K562 (cell line): ENCODE data around the gene STK32C. TPM values are rescaled to one million over a fixed set of nuclear protein-coding genes. Genes with fewer than 3 reads are reported as not detected.

Experiments used
- ATAC-seq: fragments of 200-7000 bp; cut with Tn5 transposase; 3 replicates; pipeline ENCODE4 v1.9.1; 2020; ENCODE audit warnings: moderate library complexity
- BruUV-seq: library from RNA; stranded (reverse); fragments of 400-500 nt; replicated peaks from 2 replicates; lab custom pipeline; 2021; lab: Mats Ljungman, UMichigan
- CTCF ChIA-PET: fragments of 300-600 bp; formaldehyde crosslinking; extraction: SDS; loops from one replicate; lab custom pipeline; 2021; ENCODE audit warnings: low intra/inter-chr PET ratio; lab: Yijun Ruan, JAX
- POLR2A ChIA-PET: fragments of 300-600, 350-650 bp; sonication (Branson Sonifier 250); formaldehyde crosslinking; extraction: SDS; loops from one replicate; lab custom pipeline; 2021; ENCODE audit warnings: antibody characterized with exemption, inconsistent platforms; lab: Yijun Ruan, JAX
- DNase-seq, 4 experiments: peaks; one replicate each; pipeline versions ENCODE4 v3.0.0 to v3.0.0-alpha.2; 2011 to 2018; ENCODE audit warnings: low spot score in 3 of 4, mixed read lengths in 3 of 4; ENCODE audit errors: extremely low read depth in 1 of 4
- FAIRE-seq: peaks from 2 replicates; lab custom pipeline; 2011; peaks lifted over from hg19 to GRCh38; lab: Jason Lieb, UNC
- H2AFZ ChIP-seq: 2 replicates; pipeline ENCODE4 v1.6.0; 2011; ENCODE audit warnings: low read depth, low read length, control low read depth, inconsistent platforms
- H3K27ac ChIP-seq: fragments of 200-600 bp; 3 replicates; pipeline ENCODE4 v1.8.0; 2011; ENCODE audit warnings: low read depth, mild to moderate bottlenecking, control low read depth, inconsistent platforms, low read length, moderate library complexity, mixed read lengths; ENCODE audit errors: extremely low read depth
- H3K27me3 ChIP-seq, 2 experiments: fragments of 300-600 bp in 1 of 2; 2 replicates in 1 of 2; 3 replicates in 1 of 2; pipeline versions ENCODE4 v1.6.0 to v1.8.0; 2011; ENCODE audit warnings: inconsistent platforms in 2 of 2, low read length in 2 of 2, mild to moderate bottlenecking in 1 of 2, mixed read lengths in 1 of 2, moderate library complexity in 1 of 2; ENCODE audit not compliant: control insufficient read depth in 2 of 2, insufficient read depth in 2 of 2
- H3K36me3 ChIP-seq: fragments of 300-600 bp; 3 replicates; pipeline ENCODE4 v1.8.0; 2011; ENCODE audit warnings: mild to moderate bottlenecking, low read length, inconsistent platforms; ENCODE audit not compliant: control insufficient read depth, insufficient read depth
- H3K4me1 ChIP-seq, 2 experiments: fragments of 200-600 bp in 1 of 2; replicated peaks in 1 of 2; 2 replicates in 1 of 2; 3 replicates in 1 of 2; pipeline versions ENCODE4 v1.5.1 to v1.8.0; 2011; ENCODE audit warnings: inconsistent platforms in 2 of 2, low read length in 2 of 2, mild to moderate bottlenecking in 1 of 2, mixed read lengths in 1 of 2, moderate library complexity in 1 of 2; ENCODE audit not compliant: control insufficient read depth in 2 of 2, insufficient read depth in 2 of 2
- H3K4me2 ChIP-seq: 2 replicates; pipeline ENCODE4 v1.6.1; 2011; ENCODE audit warnings: low read length, control low read depth, inconsistent platforms, mixed read lengths; ENCODE audit not compliant: insufficient read depth
- H3K4me3 ChIP-seq: fragments of 200-600 bp; sonication (generic), shearing (Covaris generic); 2 replicates; pipeline ENCODE4 v1.5.1; 2016; ENCODE audit warnings: control low read depth, inconsistent platforms
- H3K79me2 ChIP-seq: fragments of 200-600 bp; 3 replicates; pipeline ENCODE4 v1.8.0; 2011; ENCODE audit warnings: low read length, inconsistent platforms; ENCODE audit not compliant: control insufficient read depth, insufficient read depth
- H3K9ac ChIP-seq, 2 experiments: 2 replicates each; pipeline versions ENCODE4 v1.6.0 to v1.6.1; 2011; ENCODE audit warnings: low read depth in 2 of 2, low read length in 2 of 2, control low read depth in 1 of 2, inconsistent platforms in 1 of 2, mild to moderate bottlenecking in 1 of 2, mixed read lengths in 1 of 2; ENCODE audit not compliant: insufficient read depth in 1 of 2
- H3K9me1 ChIP-seq: one replicate; pipeline ENCODE4 v1.6.0; 2011; ENCODE audit warnings: inconsistent platforms, mild to moderate bottlenecking, low read length, moderate library complexity; ENCODE audit not compliant: control insufficient read depth, insufficient read depth
- H3K9me3 ChIP-seq: replicated peaks from 2 replicates; pipeline ENCODE4 v1.5.1; 2011; ENCODE audit warnings: low read depth, low read length, inconsistent platforms; ENCODE audit not compliant: control insufficient read depth, insufficient read depth
- H4K20me1 ChIP-seq: replicated peaks from 2 replicates; pipeline ENCODE4 v1.6.1; 2011; ENCODE audit warnings: low read length, inconsistent platforms, mixed read lengths; ENCODE audit not compliant: control insufficient read depth, insufficient read depth
- DMBX1 ChIP-seq: fragments of 250-450 bp; sonication (Bioruptor Pico); IDR thresholded peaks from 2 replicates; pipeline ENCODE4 v1.8.0; 2022; ENCODE audit warnings: inconsistent platforms, mild to moderate bottlenecking, moderate library complexity, borderline replicate concordance
- FOXK2 ChIP-seq, 2 experiments: fragments of 450-650 bp; IDR thresholded peaks in 1 of 2; conservative IDR thresholded peaks in 1 of 2; 2 replicates each; pipeline ENCODE4 v1.6.1; 2016; ENCODE audit warnings: low read depth in 2 of 2, mild to moderate bottlenecking in 1 of 2
- FOXM1 ChIP-seq, 2 experiments: fragments of 450-650 bp in 1 of 2; sonication (generic) in 1 of 2; formaldehyde crosslinking in 1 of 2; IDR thresholded peaks; 2 replicates each; pipeline versions ENCODE4 v1.6.1 to v1.9.0; 2017 to 2022; ENCODE audit warnings: low read depth in 2 of 2, mild to moderate bottlenecking in 2 of 2, missing genetic modification reagents in 1 of 2, moderate library complexity in 1 of 2
- RBFOX2 ChIP-seq: fragments of 200-400 bp; formaldehyde crosslinking; IDR thresholded peaks from 2 replicates; pipeline ENCODE4 v1.6.1; 2017; ENCODE audit warnings: low read depth, mild to moderate bottlenecking, low read length, moderate library complexity
- RBM15 ChIP-seq: fragments of 200-400 bp; formaldehyde crosslinking; IDR thresholded peaks from 2 replicates; pipeline ENCODE4 v1.6.1; 2018; ENCODE audit warnings: mild to moderate bottlenecking, low read length, moderate library complexity; ENCODE audit not compliant: insufficient read depth
- SMARCA5 ChIP-seq: fragments of 450-650 bp; IDR thresholded peaks from 2 replicates; pipeline ENCODE4 v1.6.1; 2016
- TARDBP ChIP-seq: fragments of 450-650 bp; IDR thresholded peaks from 2 replicates; pipeline ENCODE4 v1.6.1; 2016
- TRIM28 ChIP-seq: fragments of 450-650 bp; IDR thresholded peaks from 2 replicates; pipeline ENCODE4 v1.6.1; 2017
- ZFP1 ChIP-seq: fragments of 450-650 bp; formaldehyde crosslinking; IDR thresholded peaks from 2 replicates; pipeline ENCODE4 v1.4.0; 2020; ENCODE audit warnings: mild to moderate bottlenecking, mixed read lengths
- WGBS: fragments of 100-300 bp; shearing (Covaris generic); methylation state at CpG from one replicate; pipeline ENCODE4 v1.1.6; 2016; ENCODE audit warnings: low coverage, mixed read lengths; ENCODE audit not compliant: insufficient coverage; ENCODE audit errors: missing lambda C conversion rate; 5-methylcytosine and 5-hydroxymethylcytosine counted together
- in situ Hi-C: fragments of 300-500 bp; cut with MboI; formaldehyde crosslinking; loops from 4 replicates; pipeline ENCODE4 v1.15.0; 2018; ENCODE audit warnings: inconsistent platforms, mixed read lengths
- intact Hi-C: fragments of 100-400 bp; cut with micrococcal nuclease; formaldehyde crosslinking; loops from 2 replicates; pipeline ENCODE4 v1.14.2; 2022
- polyA plus RNA-seq, 8 experiments: library from polyadenylated mRNA; depleted of rRNA in 4 of 8; stranded (reverse) in 5 of 8; unstranded in 3 of 8; fragments of >200 nt; fragmentation: Nextera tagmentation in 2 of 8; fragmentation: Illumina TruSeq in 1 of 8; extraction: Ambion mirVana in 2 of 8; extraction: Trizol in 1 of 8; gene quantifications; 2 replicates each; pipeline versions ENCODE4 v1.2.1 to v1.2.3, GENCODE V29; 2011 to 2014; ENCODE audit warnings: inconsistent platforms in 1 of 8, missing spikeins in 1 of 8
- total RNA-seq, 7 experiments: library from RNA; depleted of rRNA in 6 of 7; stranded (reverse); fragments of >200 nt in 6 of 7; fragmentation: Illumina TruSeq in 2 of 7; extraction: Trizol in 2 of 7; gene quantifications; 2 replicates each; pipeline versions ENCODE4 v1.2.1 to v1.2.3, GENCODE V29; 2011 to 2021; ENCODE audit warnings: low replicate concordance in 1 of 7
- TF ChIP-seq, protein P1 (sequence below): fragments of 250-450 bp; sonication (Bioruptor Pico); IDR thresholded peaks from 2 replicates; pipeline ENCODE4 v1.4.0; 2020
- TF ChIP-seq, protein P2 (sequence below): fragments of 450-650 bp; formaldehyde crosslinking; IDR thresholded peaks from 2 replicates; pipeline ENCODE4 v1.4.0; 2022; ENCODE audit warnings: missing genetic modification characterization
- TF ChIP-seq, protein P3 (sequence below): IDR thresholded peaks from 2 replicates; pipeline ENCODE4 v1.6.1; 2014; ENCODE audit warnings: antibody characterized with exemption
- TF ChIP-seq, protein P4 (sequence below): fragments of 450-650 bp; IDR thresholded peaks from 2 replicates; pipeline ENCODE4 v1.6.1; 2017; ENCODE audit warnings: antibody characterized with exemption

STK32C gene
- total and polyA plus RNA-seq, 9 of the 15 experiments (the other 6 are each of a cell fraction or from before 2014, with no cell fraction given): 1.5 to 20.9 (median 6.5) TPM

DNA sequence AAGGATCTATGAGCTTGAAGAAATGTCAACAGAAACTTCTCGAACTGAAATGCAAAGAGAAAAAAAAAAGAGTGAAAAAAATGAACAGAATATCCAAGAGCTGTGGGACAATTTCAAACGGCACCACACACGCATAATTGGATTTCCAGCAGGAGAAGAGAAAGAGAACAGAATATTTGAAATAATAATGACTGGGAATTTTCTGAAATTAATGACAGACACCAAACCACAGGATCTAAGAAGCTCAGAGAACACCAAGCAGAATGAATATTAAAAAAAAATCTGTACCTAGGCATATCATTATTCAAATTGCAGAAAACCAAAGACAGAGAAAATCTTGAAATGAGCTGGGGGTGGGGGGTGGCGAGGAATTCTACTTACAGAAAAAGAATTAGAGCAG lies 93.8 kb downstream of the STK32C start:
- Histone ChIP-seq H3K9me3 (no peaks in the 10 kb centered on the region), H3K27me3 (peaks cover 0 to 11% of the 10 kb centered on the region in 2 experiments; a peak in 1 of 5 replicates), H3K4me2 (no peak overlapping the region), H3K79me2 (no peaks in the 10 kb centered on the region), H3K36me3 (no peaks in the 10 kb centered on the region), H3K4me3 (no peak overlapping the region), H3K9me1 (no peaks in the 10 kb centered on the region), H3K9ac (no peak overlapping the region), H3K27ac (no peak overlapping the region), H3K4me1 (no peaks in the 10 kb centered on the region; a peak in 2 of 5 replicates), H2AFZ (no peak overlapping the region), H4K20me1 (no peaks in the 10 kb centered on the region)
- in situ Hi-C loops: no loop called here
- no TSS peak for BruUV-seq
- ChIA-PET POLR2A (no interaction called here), CTCF (interaction anchor here (0.6 kb wide), 1 partner anchor 30 kb away, joined by 3 read pairs; no protein-coding TSS in a partner anchor)
- no peak for FAIRE-seq
- WGBS: 3% methylated on average over 3 of the region's 4 CpGs
- intact Hi-C loops: no loop called here
- ATAC-seq: no peak
- no peak for DNase-seq
- TF ChIP-seq, protein P1, sequence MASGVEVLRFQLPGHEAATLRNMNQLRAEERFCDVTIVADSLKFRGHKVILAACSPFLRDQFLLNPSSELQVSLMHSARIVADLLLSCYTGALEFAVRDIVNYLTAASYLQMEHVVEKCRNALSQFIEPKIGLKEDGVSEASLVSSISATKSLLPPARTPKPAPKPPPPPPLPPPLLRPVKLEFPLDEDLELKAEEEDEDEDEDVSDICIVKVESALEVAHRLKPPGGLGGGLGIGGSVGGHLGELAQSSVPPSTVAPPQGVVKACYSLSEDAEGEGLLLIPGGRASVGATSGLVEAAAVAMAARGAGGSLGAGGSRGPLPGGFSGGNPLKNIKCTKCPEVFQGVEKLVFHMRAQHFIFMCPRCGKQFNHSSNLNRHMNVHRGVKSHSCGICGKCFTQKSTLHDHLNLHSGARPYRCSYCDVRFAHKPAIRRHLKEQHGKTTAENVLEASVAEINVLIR (CRISPR knock-in tag): no peak
- TF ChIP-seq SMARCA5: no peak
- TF ChIP-seq RBFOX2: no peak
- TF ChIP-seq RBM15: no peak
- no peak for TF ChIP-seq ZFP1 (CRISPR knock-in tag)
- TF ChIP-seq TRIM28: no peak
- TF ChIP-seq DMBX1 (CRISPR knock-in tag): no peak
- TF ChIP-seq, protein P2, sequence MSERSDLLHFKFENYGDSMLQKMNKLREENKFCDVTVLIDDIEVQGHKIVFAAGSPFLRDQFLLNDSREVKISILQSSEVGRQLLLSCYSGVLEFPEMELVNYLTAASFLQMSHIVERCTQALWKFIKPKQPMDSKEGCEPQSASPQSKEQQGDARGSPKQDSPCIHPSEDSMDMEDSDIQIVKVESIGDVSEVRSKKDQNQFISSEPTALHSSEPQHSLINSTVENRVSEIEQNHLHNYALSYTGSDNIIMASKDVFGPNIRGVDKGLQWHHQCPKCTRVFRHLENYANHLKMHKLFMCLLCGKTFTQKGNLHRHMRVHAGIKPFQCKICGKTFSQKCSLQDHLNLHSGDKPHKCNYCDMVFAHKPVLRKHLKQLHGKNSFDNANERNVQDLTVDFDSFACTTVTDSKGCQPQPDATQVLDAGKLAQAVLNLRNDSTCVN: no peak
- TF ChIP-seq, protein P3, sequence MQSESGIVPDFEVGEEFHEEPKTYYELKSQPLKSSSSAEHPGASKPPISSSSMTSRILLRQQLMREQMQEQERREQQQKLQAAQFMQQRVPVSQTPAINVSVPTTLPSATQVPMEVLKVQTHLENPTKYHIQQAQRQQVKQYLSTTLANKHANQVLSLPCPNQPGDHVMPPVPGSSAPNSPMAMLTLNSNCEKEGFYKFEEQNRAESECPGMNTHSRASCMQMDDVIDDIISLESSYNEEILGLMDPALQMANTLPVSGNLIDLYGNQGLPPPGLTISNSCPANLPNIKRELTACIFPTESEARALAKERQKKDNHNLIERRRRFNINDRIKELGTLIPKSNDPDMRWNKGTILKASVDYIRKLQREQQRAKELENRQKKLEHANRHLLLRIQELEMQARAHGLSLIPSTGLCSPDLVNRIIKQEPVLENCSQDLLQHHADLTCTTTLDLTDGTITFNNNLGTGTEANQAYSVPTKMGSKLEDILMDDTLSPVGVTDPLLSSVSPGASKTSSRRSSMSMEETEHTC: no peak
- TF ChIP-seq FOXM1 (IDR thresholded peaks at IDR 0.05; ENCODE audit: low read depth): no peak
- TF ChIP-seq FOXM1 (CRISPR knock-in tag; IDR thresholded peaks at IDR 0.05; ENCODE audit: low read depth): no peak
- TF ChIP-seq FOXK2 (conservative IDR thresholded peaks at IDR 0.05 in 1 of 2, IDR thresholded peaks at IDR 0.05 in 1 of 2; ENCODE audit: low read depth in 2 of 2): no peak
- TF ChIP-seq, protein P4, sequence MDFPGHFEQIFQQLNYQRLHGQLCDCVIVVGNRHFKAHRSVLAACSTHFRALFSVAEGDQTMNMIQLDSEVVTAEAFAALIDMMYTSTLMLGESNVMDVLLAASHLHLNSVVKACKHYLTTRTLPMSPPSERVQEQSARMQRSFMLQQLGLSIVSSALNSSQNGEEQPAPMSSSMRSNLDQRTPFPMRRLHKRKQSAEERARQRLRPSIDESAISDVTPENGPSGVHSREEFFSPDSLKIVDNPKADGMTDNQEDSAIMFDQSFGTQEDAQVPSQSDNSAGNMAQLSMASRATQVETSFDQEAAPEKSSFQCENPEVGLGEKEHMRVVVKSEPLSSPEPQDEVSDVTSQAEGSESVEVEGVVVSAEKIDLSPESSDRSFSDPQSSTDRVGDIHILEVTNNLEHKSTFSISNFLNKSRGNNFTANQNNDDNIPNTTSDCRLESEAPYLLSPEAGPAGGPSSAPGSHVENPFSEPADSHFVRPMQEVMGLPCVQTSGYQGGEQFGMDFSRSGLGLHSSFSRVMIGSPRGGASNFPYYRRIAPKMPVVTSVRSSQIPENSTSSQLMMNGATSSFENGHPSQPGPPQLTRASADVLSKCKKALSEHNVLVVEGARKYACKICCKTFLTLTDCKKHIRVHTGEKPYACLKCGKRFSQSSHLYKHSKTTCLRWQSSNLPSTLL: no peak
- no peak for TF ChIP-seq TARDBP
